Brain microvascular endothelial cell (primary cell): ENCODE data around the gene TM2D3.

Experiments
- DNase-seq: peaks from one replicate; pipeline ENCODE4 v3.0.0-alpha.2; 2020
- H3K27ac ChIP-seq: fragments of 250-450 bp; sonication (Bioruptor Pico); 2 replicates; pipeline ENCODE4 v1.5.1; 2020; ENCODE audit warnings: mild to moderate bottlenecking, moderate library complexity
- H3K27me3 ChIP-seq: fragments of 250-450 bp; sonication (Bioruptor Pico); replicated peaks from 2 replicates; pipeline ENCODE4 v1.5.1; 2020; ENCODE audit warnings: mild to moderate bottlenecking
- H3K36me3 ChIP-seq: fragments of 250-450 bp; sonication (Bioruptor Pico); replicated peaks from 2 replicates; pipeline ENCODE4 v1.5.1; 2020; ENCODE audit warnings: mild to moderate bottlenecking
- H3K4me3 ChIP-seq: 2 replicates; pipeline ENCODE4 v1.5.1; 2011; ENCODE audit warnings: low read depth, mild to moderate bottlenecking, control low read depth, low read length, moderate library complexity
- CTCF ChIP-seq: IDR thresholded peaks from 2 replicates; pipeline ENCODE4 v1.5.1; 2011; ENCODE audit warnings: low read depth, mild to moderate bottlenecking, moderate library complexity, low read length, control low read depth, inconsistent platforms; ENCODE audit errors: missing control alignments
- in situ Hi-C: cut with HindIII; loops from 2 replicates; pipeline ENCODE4 v1.10.0; 2017; ENCODE audit warnings: low sequenced_read_pairs, low pct_ligation_motif_present

The TM2D3 gene

DNA sequence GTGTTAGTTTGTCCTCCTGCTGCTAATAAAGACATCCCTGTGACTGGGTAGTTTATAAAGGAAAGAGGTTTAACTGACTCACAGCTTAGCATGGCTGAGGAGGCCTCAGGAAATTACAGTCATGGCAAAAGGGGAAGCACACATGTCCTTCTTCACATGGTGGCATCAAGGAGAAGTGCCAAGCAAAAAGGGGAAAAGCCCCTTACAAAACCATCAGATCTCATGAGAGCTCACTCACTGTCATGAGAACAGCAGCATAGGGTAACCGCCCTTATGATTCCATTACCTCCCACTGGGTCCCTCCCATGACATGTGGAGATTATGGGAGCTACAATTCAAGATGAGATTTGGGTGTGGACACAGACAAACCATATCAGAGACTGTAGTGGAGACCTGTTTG, 27.0 kb downstream of the TM2D3 start:
- Histone ChIP-seq H3K27ac (no peak overlapping the region), H3K4me3 (no peak overlapping the region), H3K27me3 (no peaks in the 10 kb centered on the region), H3K36me3 (no peaks in the 10 kb centered on the region)
- in situ Hi-C loops: no loop called here
- TF ChIP-seq CTCF: no peak
- DNase-seq: no peak

GRCh38 chr15:101623367-101624304, 28.5 kb downstream of the TM2D3 start:
- Histone ChIP-seq H3K36me3 (no peaks in the 10 kb centered on the region), H3K27me3 (no peaks in the 10 kb centered on the region), H3K4me3 (no peak overlapping the region), H3K27ac (no peak overlapping the region)
- no peak for TF ChIP-seq CTCF
- in situ Hi-C loops: no loop called here
- DNase-seq: no peak

GRCh38 chr15:101621961-101622360, 30.2 kb downstream of the TM2D3 start:
- no peaks in the 10 kb centered on the region for H3K36me3 ChIP-seq
- DNase-seq: no peak
- TF ChIP-seq CTCF: no peak
- in situ Hi-C loops: no loop called here
- no peaks in the 10 kb centered on the region for H3K27me3 ChIP-seq
- H3K4me3 ChIP-seq: no peak overlapping the region
- no peak overlapping the region for H3K27ac ChIP-seq

GRCh38 chr15:101620671-101621070, 31.5 kb downstream of the TM2D3 start:
- Histone ChIP-seq H3K27ac (no peak overlapping the region), H3K4me3 (no peak overlapping the region), H3K27me3 (no peaks in the 10 kb centered on the region), H3K36me3 (no peaks in the 10 kb centered on the region)
- TF ChIP-seq CTCF: no peak
- no peak for DNase-seq
- in situ Hi-C loops: no loop called here

- in situ Hi-C loops: no loop called here
- H3K36me3 ChIP-seq: no peaks in the 10 kb centered on the region
- H3K27ac ChIP-seq: no peak overlapping the region
- no peak overlapping the region for H3K4me3 ChIP-seq
- TF ChIP-seq CTCF: no peak
- DNase-seq: no peak
- no peaks in the 10 kb centered on the region for H3K27me3 ChIP-seq
These were observed 32.6 kb downstream of the TM2D3 start for GRCh38 chr15:101619615-101619865.
